Ovary (tissue), 3 donors: ENCODE data around the gene LCE5A.

ENCODE experiments used
- CTCF ChIP-seq, 3 donors: fragments of 450-650 bp in 2 of 3; fragments of 200-600 bp in 1 of 3; IDR thresholded peaks; one replicate each; pipeline versions ENCODE4 v1.5.1 to v1.8.0; 2016 to 2022; ENCODE audit warnings: antibody characterized with exemption in 3 of 3, mild to moderate bottlenecking in 1 of 3
- EP300 ChIP-seq: sonication (generic); formaldehyde crosslinking; IDR thresholded peaks from one replicate; pipeline ENCODE4 v1.6.1; 2017; ENCODE audit warnings: antibody characterized with exemption
- POLR2A ChIP-seq: fragments of 450-650 bp; IDR thresholded peaks from one replicate; pipeline ENCODE4 v1.6.1; 2017; ENCODE audit warnings: antibody characterized with exemption, mild to moderate bottlenecking, moderate library complexity
- donor health status: DM: no; HTN: no; CAD: no.

GRCh38 chr1:152505083-152505482, 5.5 kb upstream of the LCE5A start:
- TF ChIP-seq EP300: no peak
- no peak for TF ChIP-seq CTCF (IDR thresholded peaks at IDR 0.05)
- TF ChIP-seq POLR2A: no peak
